Neural cell (in vitro differentiated cells): ENCODE data around the gene CXCL1. TPM values are rescaled to one million over a fixed set of nuclear protein-coding genes. Genes with fewer than 3 reads are reported as not detected.

ENCODE experiments used
- H2AFZ ChIP-seq: fragments of 200-600, 300-800 bp; sonication (generic), shearing (Covaris generic); 2 replicates; pipeline ENCODE4 v1.6.0; 2014; ENCODE audit warnings: low read depth, mild to moderate bottlenecking, antibody characterized with exemption, low read length, moderate library complexity
- H3F3A ChIP-seq: fragments of 200-600 bp; shearing (Covaris generic); 2 replicates; pipeline ENCODE4 v1.6.1; 2016; ENCODE audit warnings: mild to moderate bottlenecking, moderate library complexity, mixed read lengths, antibody characterized with exemption, low read length; ENCODE audit not compliant: insufficient read depth, poor library complexity, severe bottlenecking
- H3K27ac ChIP-seq: fragments of 200-600, 300-800 bp; sonication (generic), shearing (Covaris generic); 2 replicates; pipeline ENCODE4 v1.5.1; 2014; ENCODE audit warnings: mild to moderate bottlenecking, low read length, moderate library complexity
- H3K27me3 ChIP-seq: fragments of 300-800, 200-600 bp; sonication (generic), shearing (Covaris generic); 2 replicates; pipeline ENCODE4 v1.6.0; 2014; ENCODE audit warnings: mild to moderate bottlenecking, low read depth, low read length, moderate library complexity; ENCODE audit not compliant: insufficient read depth
- H3K36me3 ChIP-seq: fragments of 300-800, 200-600 bp; sonication (generic), shearing (Covaris generic); 2 replicates; pipeline ENCODE4 v1.5.1; 2014; ENCODE audit warnings: mild to moderate bottlenecking, antibody characterized with exemption, low read length, moderate library complexity; ENCODE audit not compliant: insufficient read depth
- H3K4me2 ChIP-seq: fragments of 300-800, 200-600 bp; sonication (generic), shearing (Covaris generic); 2 replicates; pipeline ENCODE4 v1.6.0; 2014; ENCODE audit warnings: mild to moderate bottlenecking, low read length
- H3K4me3 ChIP-seq: fragments of 300-800, 200-600 bp; sonication (generic), shearing (Covaris generic); 2 replicates; pipeline ENCODE4 v1.5.1; 2014; ENCODE audit warnings: mild to moderate bottlenecking, low read length, moderate library complexity
- H3K79me2 ChIP-seq: fragments of 200-600 bp; shearing (Covaris generic); replicated peaks from 2 replicates; pipeline ENCODE4 v1.6.0; 2014; ENCODE audit warnings: mild to moderate bottlenecking, low read length, moderate library complexity; ENCODE audit not compliant: insufficient read depth
- H3K9ac ChIP-seq: fragments of 300-800, 200-600 bp; sonication (generic), shearing (Covaris generic); 2 replicates; pipeline ENCODE4 v1.6.1; 2016; ENCODE audit warnings: mild to moderate bottlenecking, low read length, mixed read lengths
- H3K9me2 ChIP-seq: fragments of 200-600 bp; shearing (Covaris generic); 2 replicates; pipeline ENCODE4 v1.6.1; 2016; ENCODE audit warnings: mild to moderate bottlenecking, low read length, mixed read lengths; ENCODE audit not compliant: insufficient read depth
- H3K9me3 ChIP-seq: fragments of 200-600, 300-800 bp; sonication (generic), shearing (Covaris generic); 2 replicates; pipeline ENCODE4 v1.6.1; 2016; ENCODE audit warnings: mild to moderate bottlenecking, mixed run types, low read length, moderate library complexity, mixed read lengths
- H4K20me1 ChIP-seq: fragments of 200-600 bp; shearing (Covaris generic); 2 replicates; pipeline ENCODE4 v1.6.1; 2016; ENCODE audit warnings: mild to moderate bottlenecking, mixed run types; ENCODE audit not compliant: insufficient read depth
- EP300 ChIP-seq: fragments of 450-650 bp; conservative IDR thresholded peaks from 2 replicates; pipeline ENCODE4 v1.6.1; 2014; ENCODE audit warnings: antibody characterized with exemption, mild to moderate bottlenecking, moderate library complexity; ENCODE audit not compliant: poor library complexity, severe bottlenecking
- EZH2 ChIP-seq: fragments of 200-600, 300-800 bp; shearing (Covaris generic), sonication (generic); IDR thresholded peaks from 2 replicates; pipeline ENCODE4 v1.6.1; 2014; ENCODE audit warnings: antibody characterized with exemption, low read length, borderline replicate concordance, mild to moderate bottlenecking; ENCODE audit not compliant: insufficient read depth, poor library complexity, severe bottlenecking
- MXI1 ChIP-seq: fragments of 450-650 bp; conservative IDR thresholded peaks from 2 replicates; pipeline ENCODE4 v1.6.1; 2014; ENCODE audit warnings: antibody characterized with exemption, mild to moderate bottlenecking; ENCODE audit not compliant: poor library complexity, severe bottlenecking
- POLR2AphosphoS5 ChIP-seq: IDR thresholded peaks from 2 replicates; pipeline ENCODE4 v1.6.1; 2012
- RAD21 ChIP-seq: fragments of 450-650 bp; conservative IDR thresholded peaks from 2 replicates; pipeline ENCODE4 v1.6.1; 2014; ENCODE audit warnings: antibody characterized with exemption, mild to moderate bottlenecking, moderate library complexity
- SMC3 ChIP-seq: fragments of 450-650 bp; conservative IDR thresholded peaks from 2 replicates; pipeline ENCODE4 v1.6.1; 2014; ENCODE audit warnings: antibody characterized with exemption, mild to moderate bottlenecking, moderate library complexity; ENCODE audit not compliant: poor library complexity
- TAF1 ChIP-seq: IDR thresholded peaks from 2 replicates; pipeline ENCODE4 v1.6.1; 2012; ENCODE audit warnings: low read depth
- polyA plus RNA-seq: library from polyadenylated mRNA; depleted of rRNA; stranded (reverse); fragments of >200 nt; gene quantifications from 2 replicates; pipeline ENCODE4 v1.2.3, GENCODE V29; 2014
- TF ChIP-seq, protein P1 (sequence below): fragments of 450-650 bp; IDR thresholded peaks from 2 replicates; pipeline ENCODE4 v1.5.1; 2014; ENCODE audit warnings: antibody characterized with exemption, mild to moderate bottlenecking, moderate library complexity; ENCODE audit not compliant: poor library complexity, severe bottlenecking
- TF ChIP-seq, protein P2 (sequence below): IDR thresholded peaks from 2 replicates; pipeline ENCODE4 v1.6.1; 2012; ENCODE audit warnings: borderline replicate concordance

The CXCL1 gene
- polyA plus RNA-seq, 1 donor from 2014 or later = not detected

DNA sequence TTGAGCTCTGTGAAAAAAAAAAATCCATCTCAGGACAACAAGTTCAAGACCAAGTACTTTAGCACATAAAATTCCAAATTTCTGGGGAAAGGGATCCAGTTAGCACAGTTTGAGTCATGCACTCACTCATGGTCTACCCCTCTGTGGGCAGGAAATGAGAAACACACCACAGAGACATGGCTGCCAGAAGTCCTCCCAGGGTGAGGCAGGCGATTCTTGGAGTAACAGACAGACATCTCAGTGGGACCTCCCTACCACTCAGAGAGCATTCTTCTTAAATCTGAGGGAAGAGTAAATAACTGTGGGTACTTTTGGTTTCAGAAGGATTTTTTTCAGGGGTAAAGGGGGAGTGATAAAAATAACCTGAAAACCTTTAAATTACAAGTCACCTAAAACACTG lies 14.1 kb downstream of the CXCL1 start:
- H3K27ac ChIP-seq = no peak overlapping the region
- no peak overlapping the region for H3K4me3 ChIP-seq
- no peaks in the 10 kb centered on the region for H3K9me2 ChIP-seq
- H2AFZ ChIP-seq = no peak overlapping the region
- no peaks in the 10 kb centered on the region for H3K9me3 ChIP-seq
- H4K20me1 ChIP-seq = no peaks in the 10 kb centered on the region
- no peaks in the 10 kb centered on the region for H3K27me3 ChIP-seq
- H3K9ac ChIP-seq = no peak overlapping the region
- no peaks in the 10 kb centered on the region for H3K36me3 ChIP-seq
- H3K79me2 ChIP-seq = no peaks in the 10 kb centered on the region
- no peaks in the 10 kb centered on the region for H3F3A ChIP-seq
- H3K4me2 ChIP-seq = no peak overlapping the region
- TF ChIP-seq POLR2AphosphoS5 (no peak), EP300 (no peak), EZH2 (no peak)

DNA sequence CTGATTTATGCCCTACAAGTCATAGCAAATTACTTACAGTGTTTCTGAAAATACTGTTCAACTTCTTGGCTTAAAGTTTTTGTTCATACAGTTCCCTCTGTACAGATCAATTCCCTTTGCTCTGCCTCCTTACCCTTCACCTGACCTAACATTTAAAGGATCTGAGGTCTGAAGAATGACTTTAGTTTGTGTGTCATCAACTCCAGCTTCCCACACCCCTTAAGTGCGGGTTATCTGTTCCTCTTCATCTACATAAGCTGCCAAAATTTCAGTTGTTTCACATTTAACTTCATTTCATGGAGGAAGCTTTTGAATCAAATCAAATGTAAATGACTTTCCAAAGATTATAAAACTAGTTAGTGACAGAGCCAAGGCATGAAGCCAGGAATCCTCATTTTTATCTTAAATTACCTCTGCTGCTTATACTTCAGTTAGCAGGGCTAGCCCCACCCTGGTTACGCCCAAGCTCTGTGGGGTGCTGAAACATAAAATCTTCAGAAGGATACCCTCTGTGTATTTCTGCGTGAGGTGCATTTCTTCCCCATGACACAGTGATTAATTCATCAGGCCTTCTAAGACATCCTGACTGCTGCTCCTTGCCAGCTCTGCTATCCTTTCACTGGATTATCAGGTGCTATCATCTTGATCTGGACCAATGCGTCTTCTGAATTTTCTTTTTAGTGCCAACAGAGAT lies 16.5 kb downstream of the CXCL1 start:
- H3K27me3 ChIP-seq = no peaks in the 10 kb centered on the region
- no peak overlapping the region for H3K4me3 ChIP-seq
- H4K20me1 ChIP-seq = no peaks in the 10 kb centered on the region
- no peaks in the 10 kb centered on the region for H3K9me2 ChIP-seq
- no peak overlapping the region for H3K9ac ChIP-seq
- H3K9me3 ChIP-seq = no peaks in the 10 kb centered on the region
- no peak overlapping the region for H3K4me2 ChIP-seq
- no peaks in the 10 kb centered on the region for H3F3A ChIP-seq
- H3K36me3 ChIP-seq = no peaks in the 10 kb centered on the region
- TF ChIP-seq, protein P1, sequence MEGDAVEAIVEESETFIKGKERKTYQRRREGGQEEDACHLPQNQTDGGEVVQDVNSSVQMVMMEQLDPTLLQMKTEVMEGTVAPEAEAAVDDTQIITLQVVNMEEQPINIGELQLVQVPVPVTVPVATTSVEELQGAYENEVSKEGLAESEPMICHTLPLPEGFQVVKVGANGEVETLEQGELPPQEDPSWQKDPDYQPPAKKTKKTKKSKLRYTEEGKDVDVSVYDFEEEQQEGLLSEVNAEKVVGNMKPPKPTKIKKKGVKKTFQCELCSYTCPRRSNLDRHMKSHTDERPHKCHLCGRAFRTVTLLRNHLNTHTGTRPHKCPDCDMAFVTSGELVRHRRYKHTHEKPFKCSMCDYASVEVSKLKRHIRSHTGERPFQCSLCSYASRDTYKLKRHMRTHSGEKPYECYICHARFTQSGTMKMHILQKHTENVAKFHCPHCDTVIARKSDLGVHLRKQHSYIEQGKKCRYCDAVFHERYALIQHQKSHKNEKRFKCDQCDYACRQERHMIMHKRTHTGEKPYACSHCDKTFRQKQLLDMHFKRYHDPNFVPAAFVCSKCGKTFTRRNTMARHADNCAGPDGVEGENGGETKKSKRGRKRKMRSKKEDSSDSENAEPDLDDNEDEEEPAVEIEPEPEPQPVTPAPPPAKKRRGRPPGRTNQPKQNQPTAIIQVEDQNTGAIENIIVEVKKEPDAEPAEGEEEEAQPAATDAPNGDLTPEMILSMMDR = no peak
- no peak for TF ChIP-seq POLR2AphosphoS5
- TF ChIP-seq MXI1 = no peak
- TF ChIP-seq EZH2 = no peak
- no peak for TF ChIP-seq EP300
- TF ChIP-seq RAD21 = no peak
- TF ChIP-seq SMC3 = no peak
- no peak overlapping the region for H3K27ac ChIP-seq
- no peaks in the 10 kb centered on the region for H3K79me2 ChIP-seq
- H2AFZ ChIP-seq = no peak overlapping the region

DNA sequence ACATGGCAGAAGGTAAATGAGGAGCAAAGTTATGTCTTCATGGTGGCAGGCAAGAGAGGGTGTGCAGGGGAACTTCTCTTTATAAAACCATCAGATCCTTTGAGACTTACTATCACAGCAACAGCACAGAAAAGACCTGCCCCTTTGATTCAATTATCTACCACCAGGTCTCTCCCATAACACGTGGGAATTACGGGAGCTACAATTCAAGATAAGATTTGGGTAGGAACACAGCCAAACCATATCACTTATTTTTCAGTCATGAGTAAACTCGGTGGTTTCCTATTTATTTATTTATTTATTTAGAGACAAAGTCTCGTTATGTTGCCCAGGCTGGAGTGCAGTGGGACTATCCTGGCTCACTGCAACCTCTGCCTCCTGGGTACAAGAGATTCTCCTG lies 22.1 kb downstream of the CXCL1 start:
- H3K4me2 ChIP-seq = no peak overlapping the region

More for the DNA sequence above, 22.1 kb downstream of the CXCL1 start:
- no peaks in the 10 kb centered on the region for H3K79me2 ChIP-seq
- H3K27me3 ChIP-seq = no peaks in the 10 kb centered on the region
- H3K4me3 ChIP-seq = no peak overlapping the region
- no peak overlapping the region for H3K27ac ChIP-seq
- H3F3A ChIP-seq = no peaks in the 10 kb centered on the region
- no peaks in the 10 kb centered on the region for H3K36me3 ChIP-seq
- no peaks in the 10 kb centered on the region for H4K20me1 ChIP-seq
- H3K9ac ChIP-seq = no peak overlapping the region
- H3K9me3 ChIP-seq = no peaks in the 10 kb centered on the region
- H2AFZ ChIP-seq = no peak overlapping the region
- no peak for TF ChIP-seq SMC3
- no peak for TF ChIP-seq TAF1
- TF ChIP-seq RAD21 = no peak
- TF ChIP-seq, protein P2, sequence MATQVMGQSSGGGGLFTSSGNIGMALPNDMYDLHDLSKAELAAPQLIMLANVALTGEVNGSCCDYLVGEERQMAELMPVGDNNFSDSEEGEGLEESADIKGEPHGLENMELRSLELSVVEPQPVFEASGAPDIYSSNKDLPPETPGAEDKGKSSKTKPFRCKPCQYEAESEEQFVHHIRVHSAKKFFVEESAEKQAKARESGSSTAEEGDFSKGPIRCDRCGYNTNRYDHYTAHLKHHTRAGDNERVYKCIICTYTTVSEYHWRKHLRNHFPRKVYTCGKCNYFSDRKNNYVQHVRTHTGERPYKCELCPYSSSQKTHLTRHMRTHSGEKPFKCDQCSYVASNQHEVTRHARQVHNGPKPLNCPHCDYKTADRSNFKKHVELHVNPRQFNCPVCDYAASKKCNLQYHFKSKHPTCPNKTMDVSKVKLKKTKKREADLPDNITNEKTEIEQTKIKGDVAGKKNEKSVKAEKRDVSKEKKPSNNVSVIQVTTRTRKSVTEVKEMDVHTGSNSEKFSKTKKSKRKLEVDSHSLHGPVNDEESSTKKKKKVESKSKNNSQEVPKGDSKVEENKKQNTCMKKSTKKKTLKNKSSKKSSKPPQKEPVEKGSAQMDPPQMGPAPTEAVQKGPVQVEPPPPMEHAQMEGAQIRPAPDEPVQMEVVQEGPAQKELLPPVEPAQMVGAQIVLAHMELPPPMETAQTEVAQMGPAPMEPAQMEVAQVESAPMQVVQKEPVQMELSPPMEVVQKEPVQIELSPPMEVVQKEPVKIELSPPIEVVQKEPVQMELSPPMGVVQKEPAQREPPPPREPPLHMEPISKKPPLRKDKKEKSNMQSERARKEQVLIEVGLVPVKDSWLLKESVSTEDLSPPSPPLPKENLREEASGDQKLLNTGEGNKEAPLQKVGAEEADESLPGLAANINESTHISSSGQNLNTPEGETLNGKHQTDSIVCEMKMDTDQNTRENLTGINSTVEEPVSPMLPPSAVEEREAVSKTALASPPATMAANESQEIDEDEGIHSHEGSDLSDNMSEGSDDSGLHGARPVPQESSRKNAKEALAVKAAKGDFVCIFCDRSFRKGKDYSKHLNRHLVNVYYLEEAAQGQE = no peak
- TF ChIP-seq POLR2AphosphoS5 = no peak
- no peak for TF ChIP-seq EZH2
- H3K9me2 ChIP-seq = no peaks in the 10 kb centered on the region
